Gastrocnemius medialis (tissue), 4 donors: Measurements from ENCODE around the gene ASPHD2. TPM values are rescaled to one million over a fixed set of nuclear protein-coding genes. Genes with fewer than 3 reads are reported as not detected.

Source experiments
- ATAC-seq, 2 donors: fragments of 150-250 bp; one replicate each; pipeline ENCODE4 v1.9.1; 2016
- DNase-seq, 2 donors: peaks; one replicate each; pipeline ENCODE4 v3.0.0-alpha.2; 2019
- H3K27ac ChIP-seq, 4 donors: fragments of 200-600 bp; sonication (generic); 1 replicate in 1 of 4; 2 replicates in 3 of 4; pipeline ENCODE4 v1.5.1; 2016 to 2018; ENCODE audit warnings: mild to moderate bottlenecking in 2 of 4, moderate library complexity in 1 of 4
- H3K27me3 ChIP-seq, 3 donors: fragments of 200-600 bp; sonication (generic) in 2 of 3; 1 replicate in 1 of 3; 2 replicates in 2 of 3; pipeline versions ENCODE4 v1.5.1 to v1.6.0; 2016 to 2019; ENCODE audit warnings: mild to moderate bottlenecking in 1 of 3, moderate library complexity in 1 of 3
- H3K36me3 ChIP-seq, 2 donors: fragments of 200-600 bp; sonication (generic) in 1 of 2; one replicate each; pipeline ENCODE4 v1.5.1; 2017 to 2018
- H3K4me1 ChIP-seq, 2 donors: fragments of 200-600 bp; sonication (generic) in 1 of 2; one replicate each; pipeline ENCODE4 v1.5.1; 2016 to 2017; ENCODE audit warnings: mild to moderate bottlenecking in 2 of 2
- H3K4me3 ChIP-seq, 4 donors: fragments of 200-600 bp; sonication (generic) in 3 of 4; 1 replicate in 1 of 4; 2 replicates in 3 of 4; pipeline ENCODE4 v1.5.1; 2016 to 2019; ENCODE audit warnings: mild to moderate bottlenecking in 2 of 4
- H3K9me3 ChIP-seq, 3 donors: fragments of 200-600 bp; sonication (generic) in 2 of 3; 1 replicate in 1 of 3; 2 replicates in 2 of 3; pipeline ENCODE4 v1.5.1; 2016 to 2019
- CTCF ChIP-seq, 5 experiments: fragments of 450-650 bp in 3 of 5; fragments of 200-600 bp in 2 of 5; sonication (generic) in 2 of 5; IDR thresholded peaks in 4 of 5; conservative IDR thresholded peaks in 1 of 5; 1 replicate in 4 of 5; 2 replicates in 1 of 5; pipeline ENCODE4 v1.5.1; 2016 to 2019; ENCODE audit warnings: antibody characterized with exemption in 5 of 5, mild to moderate bottlenecking in 3 of 5, moderate library complexity in 3 of 5
- POLR2A ChIP-seq, 2 donors: fragments of 450-650 bp; IDR thresholded peaks; one replicate each; pipeline ENCODE4 v1.6.1; 2017; ENCODE audit warnings: antibody characterized with exemption in 2 of 2, mild to moderate bottlenecking in 2 of 2, moderate library complexity in 2 of 2
- in situ Hi-C, 4 donors: fragments of 200-750 bp; cut with MboI; loops; one replicate each; pipeline versions ENCODE4 v1.15.0 to v1.8.0; 2017; ENCODE audit warnings: low sequenced_read_pairs in 4 of 4
- intact Hi-C: fragments of 100-400 bp; cut with DNase I; formaldehyde crosslinking; loops from one replicate; pipeline ENCODE4 v1.15.1; 2023; ENCODE audit warnings: low total_unique reads
- total RNA-seq, 4 donors: library from RNA; depleted of rRNA; stranded (reverse); fragments of >200 nt; gene quantifications; one replicate each; pipeline versions ENCODE4 v1.1.0 to v1.2.3, GENCODE V29; 2016

ASPHD2 gene
- total RNA-seq, 4 donors from 2014 or later, result 0.07 to 0.10 TPM; not detected in 2

GRCh38 chr22:26453216-26453615 is 24.2 kb downstream of the ASPHD2 start:
- ATAC-seq (peak in 1 of 2 donors; percentile 24), DNase-seq (no peak)
- TF ChIP-seq CTCF (IDR thresholded peaks at IDR 0.05 in 4 of 5, conservative IDR thresholded peaks at IDR 0.05 in 1 of 5), result no peak
- no peak for TF ChIP-seq POLR2A (IDR thresholded peaks at IDR 0.05)
- Histone ChIP-seq H3K27me3 (no peaks in the 10 kb centered on the region), H3K9me3 (no peaks in the 10 kb centered on the region), H3K4me3 (no peak overlapping the region), H3K27ac (no peak overlapping the region), H3K36me3 (peaks cover 0 to 41% of the 10 kb centered on the region in 2 donors), H3K4me1 (peaks cover 0 to 7% of the 10 kb centered on the region in 2 donors)
- in situ Hi-C loops (no loop called here), intact Hi-C loops (no loop called here)

GRCh38 chr22:26453812-26454500 is 24.9 kb downstream of the ASPHD2 start:
- peaks cover 0 to 46% of the 10 kb centered on the region in 2 donors for H3K36me3 ChIP-seq

GRCh38 chr22:26457661-26458272 is 28.7 kb downstream of the ASPHD2 start:
- no peak overlapping the region for H3K4me3 ChIP-seq
- no peak for ATAC-seq
- TF ChIP-seq POLR2A (IDR thresholded peaks at IDR 0.05) (no peak), CTCF (IDR thresholded peaks at IDR 0.05 in 4 of 5, conservative IDR thresholded peaks at IDR 0.05 in 1 of 5) (no peak)
- intact Hi-C loops (no loop called here), in situ Hi-C loops (no loop called here)
- H3K9me3 ChIP-seq, result no peaks in the 10 kb centered on the region
- H3K4me1 ChIP-seq, result peaks cover 0 to 7% of the 10 kb centered on the region in 2 donors
- H3K36me3 ChIP-seq, result peaks cover 0 to 38% of the 10 kb centered on the region in 2 donors
- H3K27ac ChIP-seq, result no peak overlapping the region
- no peak for DNase-seq
- no peaks in the 10 kb centered on the region for H3K27me3 ChIP-seq

More at GRCh38 chr22:26453812-26454500, 24.9 kb downstream of the ASPHD2 start:
- intact Hi-C loops (no loop called here), in situ Hi-C loops (no loop called here)
- no peak overlapping the region for H3K27ac ChIP-seq
- no peak for DNase-seq
- TF ChIP-seq CTCF (IDR thresholded peaks at IDR 0.05 in 4 of 5, conservative IDR thresholded peaks at IDR 0.05 in 1 of 5), result no peak
- no peak for TF ChIP-seq POLR2A (IDR thresholded peaks at IDR 0.05)
- no peak overlapping the region for H3K4me3 ChIP-seq
- no peaks in the 10 kb centered on the region for H3K27me3 ChIP-seq
- H3K4me1 ChIP-seq, result peaks cover 0 to 7% of the 10 kb centered on the region in 2 donors
- no peak for ATAC-seq
- H3K9me3 ChIP-seq, result no peaks in the 10 kb centered on the region

- DNase-seq, result no peak
- TF ChIP-seq CTCF (IDR thresholded peaks at IDR 0.05 in 4 of 5, conservative IDR thresholded peaks at IDR 0.05 in 1 of 5) (no peak), POLR2A (IDR thresholded peaks at IDR 0.05) (no peak)
- Histone ChIP-seq H3K36me3 (peaks cover 0 to 52% of the 10 kb centered on the region in 2 donors), H3K4me1 (no peaks in the 10 kb centered on the region), H3K4me3 (no peak overlapping the region), H3K27me3 (no peaks in the 10 kb centered on the region), H3K9me3 (no peaks in the 10 kb centered on the region), H3K27ac (no peak overlapping the region)
- ATAC-seq, result no peak
- intact Hi-C loops, result no loop called here
- in situ Hi-C loops, result loop anchor here in 1 of 4 donors (5.0 kb wide), 1 partner anchor 58 kb away; no protein-coding TSS in a partner anchor
Measured at GRCh38 chr22:26460202-26460601, 31.1 kb downstream of the ASPHD2 start.
